GM12891 (cell line): ENCODE results near the gene C1QTNF4.

Source experiments
- POLR2A ChIP-seq: IDR thresholded peaks from 2 replicates; pipeline ENCODE4 v1.6.1; 2011; ENCODE audit warnings: low read depth, low read length, control low read depth
- POLR2AphosphoS5 ChIP-seq: IDR thresholded peaks from 2 replicates; pipeline ENCODE4 v1.6.1; 2011; ENCODE audit warnings: low read depth, low read length, control low read depth
- SPI1 ChIP-seq: IDR thresholded peaks from 2 replicates; pipeline ENCODE4 v1.6.1; 2011; ENCODE audit warnings: low read depth, low read length, control low read depth
- TAF1 ChIP-seq: IDR thresholded peaks from 2 replicates; pipeline ENCODE4 v1.6.1; 2011; ENCODE audit warnings: low read depth, low read length, control low read depth

DNA sequence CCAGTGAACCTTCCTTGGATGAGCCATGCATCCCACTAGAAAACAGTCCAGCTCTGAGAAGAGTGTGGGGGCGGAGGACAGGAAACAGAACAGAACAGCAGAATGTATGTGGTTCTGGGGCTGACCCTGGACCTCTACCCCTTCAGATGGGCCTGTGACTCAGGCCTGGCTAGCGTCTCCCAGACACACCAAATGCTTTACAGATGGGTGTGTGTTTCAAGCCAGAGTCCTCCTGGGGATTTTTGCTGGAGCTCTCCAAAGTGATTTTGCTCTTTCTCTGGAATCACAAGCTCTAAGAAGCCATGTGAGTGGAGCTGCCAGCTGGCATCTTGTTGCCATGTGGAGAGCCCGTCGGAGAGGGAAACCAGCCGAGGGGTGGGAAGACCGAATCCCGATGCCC lies 13.2 kb upstream of the C1QTNF4 start:
- TF ChIP-seq POLR2A (no peak), TAF1 (no peak), SPI1 (no peak), POLR2AphosphoS5 (no peak)
